NCI-H2107 treated with DMSO at 0.1 percent for 48 hours (cell line): ENCODE measurements around the gene TCF25.
A peak's percentile ranks its signal among the peaks of the same experiment; 100 is the strongest.
"Not testable (repeated sequence)": the region's sequence is repeated elsewhere in the genome, so short reads cannot be mapped to it uniquely, and the experiment has no call there.

ENCODE experiments used
- DNase-seq: peaks from one replicate; lab custom pipeline; 2025; ENCODE audit not compliant: unreplicated experiment; lab: John Stamatoyannopoulos, UW

TCF25 gene

GRCh38 chr16:89904606-89905510, 31.5 kb downstream of the TCF25 start:
- DNase-seq, result no peak

- DNase-seq, result peak; percentile 40
These were observed 32.2 kb downstream of the TCF25 start for GRCh38 chr16:89905511-89906139.

GRCh38 chr16:89906140-89907025, 33.0 kb downstream of the TCF25 start:
- peak; percentile 39 for DNase-seq

GRCh38 chr16:89907055-89907814, 33.8 kb downstream of the TCF25 start:
- DNase-seq, result no peak

- no peak for DNase-seq
These were observed 34.8 kb downstream of the TCF25 start for GRCh38 chr16:89908236-89908635.

- DNase-seq, result no peak
These were observed 36.7 kb downstream of the TCF25 start for GRCh38 chr16:89909777-89910716.

GRCh38 chr16:89910717-89911354, 37.4 kb downstream of the TCF25 start:
- no peak for DNase-seq

GRCh38 chr16:89911375-89911774, 38.0 kb downstream of the TCF25 start:
- DNase-seq, result no peak

- DNase-seq, result no peak
These were observed 38.8 kb downstream of the TCF25 start for GRCh38 chr16:89912143-89912542.

GRCh38 chr16:89912627-89913026, 39.2 kb downstream of the TCF25 start:
- DNase-seq, result no peak

- no peak for DNase-seq
These were observed 40.3 kb downstream of the TCF25 start for GRCh38 chr16:89913408-89914387.

- not testable (repeated sequence) for DNase-seq
These were observed 41.4 kb downstream of the TCF25 start for GRCh38 chr16:89914642-89915285.

- no peak for DNase-seq
These were observed 42.2 kb downstream of the TCF25 start for GRCh38 chr16:89915303-89916232.

- peak; percentile 66 for DNase-seq
These were observed 44.5 kb downstream of the TCF25 start for GRCh38 chr16:89917773-89918452.

GRCh38 chr16:89918453-89919347, 45.3 kb downstream of the TCF25 start, which contains the start of gene MC1R:
MC1R (plus strand) TSS chr16:89918862; CDS start chr16:89919259, 397 bp downstream.
- DNase-seq, result no peak
